ENCODE measurements around the gene MYEOV.

The MYEOV gene

DNA sequence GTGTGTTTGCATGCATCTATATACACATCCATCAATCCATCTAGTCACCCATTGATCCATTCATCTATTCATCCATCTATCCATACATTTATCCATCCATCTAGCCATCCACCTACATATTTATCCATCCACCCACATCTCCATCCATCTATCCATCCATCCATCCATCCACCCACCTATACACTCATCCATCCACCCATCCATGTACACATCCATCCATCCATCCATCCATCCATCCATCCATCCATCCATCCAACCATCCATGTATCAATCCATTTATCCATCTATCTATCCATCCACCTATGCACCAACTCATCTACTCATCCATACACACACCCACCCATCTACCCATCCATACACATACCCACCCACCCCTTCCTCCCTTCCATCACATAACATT lies 18.8 kb upstream of the MYEOV start:
- no peaks in the 10 kb centered on the region for H3K9me3 ChIP-seq (ENCODE audit: control insufficient read depth, low read length)
- H3K27ac ChIP-seq (ENCODE audit: insufficient read depth, low read length, poor library complexity, severe bottlenecking), result no peak overlapping the region

DNA sequence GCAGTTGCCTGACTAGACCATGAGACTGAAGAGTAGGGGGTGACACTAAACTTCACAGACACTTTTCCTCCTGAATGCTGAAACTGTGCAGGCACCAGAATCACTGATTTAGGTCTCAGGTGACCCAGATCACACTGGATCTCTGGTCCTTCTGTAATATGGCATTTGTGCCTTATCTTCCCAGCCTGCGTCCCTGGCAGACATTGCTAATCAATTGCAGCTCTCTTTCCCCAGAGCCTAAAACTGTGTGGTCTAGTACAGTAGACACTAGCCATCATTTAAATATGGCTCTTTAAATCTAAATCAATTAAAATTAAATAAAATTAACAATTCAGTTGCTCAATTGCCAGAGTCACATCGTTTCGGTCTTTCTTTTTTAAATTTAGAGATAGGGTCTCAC lies 17.8 kb upstream of the MYEOV start:
- H3K4me3 ChIP-seq (ENCODE audit: insufficient read depth, low read depth, low read length, poor library complexity, severe bottlenecking), result no peak overlapping the region
- no peaks in the 10 kb centered on the region for H3K4me1 ChIP-seq (ENCODE audit: control insufficient read depth, insufficient read depth, low read length, poor library complexity, severe bottlenecking)
- no peak overlapping the region for H3K27ac ChIP-seq (ENCODE audit: insufficient read depth, low read length, poor library complexity, severe bottlenecking)
- H3K9me3 ChIP-seq (ENCODE audit: control insufficient read depth, low read length), result no peaks in the 10 kb centered on the region
- H3K36me3 ChIP-seq (ENCODE audit: control insufficient read depth, insufficient read depth, low read length), result no peaks in the 10 kb centered on the region
- no peaks in the 10 kb centered on the region for H3K27me3 ChIP-seq (replicated peaks; ENCODE audit: control insufficient read depth, insufficient read depth, low read length, poor library complexity, severe bottlenecking)
- DNase-seq, result no peak

More for the DNA sequence above, 18.8 kb upstream of the MYEOV start:
- Histone ChIP-seq H3K27me3 (replicated peaks; ENCODE audit: control insufficient read depth, insufficient read depth, low read length, poor library complexity, severe bottlenecking) (no peaks in the 10 kb centered on the region), H3K4me3 (ENCODE audit: insufficient read depth, low read depth, low read length, poor library complexity, severe bottlenecking) (no peak overlapping the region), H3K36me3 (ENCODE audit: control insufficient read depth, insufficient read depth, low read length) (no peaks in the 10 kb centered on the region), H3K4me1 (ENCODE audit: control insufficient read depth, insufficient read depth, low read length, poor library complexity, severe bottlenecking) (no peaks in the 10 kb centered on the region)
- no peak for DNase-seq

DNA sequence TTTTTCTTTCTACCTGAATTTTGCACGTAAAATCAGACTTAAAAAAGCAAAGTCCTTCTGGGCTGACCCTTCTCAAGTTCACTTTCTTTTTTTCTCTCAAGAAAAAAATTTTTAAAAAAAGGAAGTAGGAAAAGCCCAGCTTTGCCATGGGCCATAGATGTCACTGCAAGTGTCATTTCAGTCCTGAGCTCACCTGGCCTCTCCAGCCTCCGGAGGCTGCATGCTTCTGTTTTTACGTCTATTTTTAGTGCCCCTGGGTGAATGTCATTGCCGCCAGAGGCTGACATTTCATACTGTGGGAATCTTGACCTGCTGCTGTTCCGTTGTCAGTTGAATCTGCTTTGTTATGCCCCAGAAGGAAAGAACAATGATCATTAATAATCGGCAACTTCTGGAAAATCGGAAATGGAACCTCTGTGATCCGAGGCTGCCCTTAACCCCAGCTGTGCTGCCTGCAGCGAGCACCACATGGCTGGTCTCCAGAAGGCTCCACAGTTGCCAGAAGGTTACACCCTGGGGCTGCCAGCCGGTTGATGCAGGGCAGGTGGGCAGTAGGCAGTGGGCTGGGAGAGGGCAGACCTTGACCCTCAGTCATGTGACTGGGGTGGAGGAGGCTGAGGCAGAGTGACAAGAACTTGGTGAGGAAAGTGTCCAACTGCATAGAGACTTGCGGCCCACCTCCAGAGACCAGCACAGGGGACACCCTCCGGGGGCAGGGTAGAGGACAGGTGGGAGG lies 16.7 kb upstream of the MYEOV start:
- Histone ChIP-seq H3K4me3 (ENCODE audit: insufficient read depth, low read depth, low read length, poor library complexity, severe bottlenecking) (no peak overlapping the region), H3K27me3 (replicated peaks; ENCODE audit: control insufficient read depth, insufficient read depth, low read length, poor library complexity, severe bottlenecking) (no peaks in the 10 kb centered on the region), H3K36me3 (ENCODE audit: control insufficient read depth, insufficient read depth, low read length) (no peaks in the 10 kb centered on the region), H3K27ac (ENCODE audit: insufficient read depth, low read length, poor library complexity, severe bottlenecking) (no peak overlapping the region), H3K9me3 (ENCODE audit: control insufficient read depth, low read length) (no peaks in the 10 kb centered on the region), H3K4me1 (ENCODE audit: control insufficient read depth, insufficient read depth, low read length, poor library complexity, severe bottlenecking) (no peaks in the 10 kb centered on the region)
- no peak for DNase-seq

DNA sequence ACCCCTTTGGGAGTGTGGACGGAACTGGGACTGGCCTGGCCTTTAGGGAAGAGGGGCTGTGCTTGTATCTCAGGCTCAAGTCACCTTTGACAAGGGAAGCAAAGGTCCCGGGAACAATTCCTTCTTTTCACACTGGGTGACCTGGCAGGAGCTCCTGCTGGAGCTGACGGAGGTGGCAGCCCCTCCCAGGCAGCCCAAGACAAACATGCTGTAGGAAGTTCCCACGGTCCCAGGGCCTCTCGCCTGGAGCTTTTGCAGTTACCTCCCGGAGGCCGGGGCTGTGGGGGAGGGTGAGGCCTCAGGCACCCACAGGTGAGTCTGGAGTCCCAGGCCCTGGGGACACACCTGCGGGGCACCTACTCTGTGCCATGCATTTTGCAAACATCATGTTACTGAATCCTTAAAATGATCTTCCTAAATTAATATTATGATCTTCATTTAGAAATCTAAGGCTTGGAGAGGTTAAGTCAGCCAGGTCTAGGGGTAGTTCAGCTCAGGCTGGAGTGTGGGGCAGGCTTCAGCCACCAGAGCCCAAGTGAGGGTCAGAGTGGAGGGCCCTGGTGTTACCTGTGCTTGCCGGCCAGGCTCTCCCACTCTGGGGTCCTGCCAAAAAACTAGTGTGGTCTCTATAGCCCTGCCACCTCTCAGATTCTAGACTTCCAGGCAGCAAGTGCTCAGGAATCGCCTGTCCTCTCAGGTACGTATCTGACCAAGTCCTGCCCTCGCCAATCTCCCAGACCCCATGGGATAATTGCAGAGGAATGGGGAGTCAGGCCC lies 15.7 kb upstream of the MYEOV start:
- Histone ChIP-seq H3K27me3 (replicated peaks; ENCODE audit: control insufficient read depth, insufficient read depth, low read length, poor library complexity, severe bottlenecking) (no peaks in the 10 kb centered on the region), H3K4me3 (ENCODE audit: insufficient read depth, low read depth, low read length, poor library complexity, severe bottlenecking) (no peak overlapping the region), H3K4me1 (ENCODE audit: control insufficient read depth, insufficient read depth, low read length, poor library complexity, severe bottlenecking) (no peaks in the 10 kb centered on the region), H3K9me3 (ENCODE audit: control insufficient read depth, low read length) (no peaks in the 10 kb centered on the region), H3K36me3 (ENCODE audit: control insufficient read depth, insufficient read depth, low read length) (no peaks in the 10 kb centered on the region), H3K27ac (ENCODE audit: insufficient read depth, low read length, poor library complexity, severe bottlenecking) (no peak overlapping the region)
- no peak for DNase-seq

DNA sequence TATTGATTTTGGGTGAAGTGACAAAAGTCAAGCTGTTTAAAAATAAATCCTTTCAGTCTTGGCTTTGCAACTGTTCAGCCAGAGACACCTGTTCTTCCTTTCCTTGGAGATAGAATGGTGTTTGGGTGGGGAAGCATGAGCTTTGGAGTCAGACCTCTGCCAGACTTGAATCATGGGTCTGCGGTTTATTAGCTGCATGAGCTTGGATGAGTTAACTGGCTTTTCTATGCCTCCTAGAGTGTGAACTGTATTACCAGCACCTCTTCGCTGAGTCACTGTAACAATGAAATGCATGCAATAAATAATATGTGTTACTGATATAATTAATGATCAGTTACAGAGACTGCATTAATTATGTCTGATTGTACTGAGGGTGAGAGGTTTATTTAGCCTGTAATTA lies 13.5 kb upstream of the MYEOV start:
- H3K27me3 ChIP-seq (replicated peaks; ENCODE audit: control insufficient read depth, insufficient read depth, low read length, poor library complexity, severe bottlenecking), result no peaks in the 10 kb centered on the region
- no peak overlapping the region for H3K27ac ChIP-seq (ENCODE audit: insufficient read depth, low read length, poor library complexity, severe bottlenecking)
- DNase-seq, result no peak
- H3K4me1 ChIP-seq (ENCODE audit: control insufficient read depth, insufficient read depth, low read length, poor library complexity, severe bottlenecking), result no peaks in the 10 kb centered on the region
- no peak overlapping the region for H3K4me3 ChIP-seq (ENCODE audit: insufficient read depth, low read depth, low read length, poor library complexity, severe bottlenecking)
- no peaks in the 10 kb centered on the region for H3K36me3 ChIP-seq (ENCODE audit: control insufficient read depth, insufficient read depth, low read length)
- H3K9me3 ChIP-seq (ENCODE audit: control insufficient read depth, low read length), result no peaks in the 10 kb centered on the region

DNA sequence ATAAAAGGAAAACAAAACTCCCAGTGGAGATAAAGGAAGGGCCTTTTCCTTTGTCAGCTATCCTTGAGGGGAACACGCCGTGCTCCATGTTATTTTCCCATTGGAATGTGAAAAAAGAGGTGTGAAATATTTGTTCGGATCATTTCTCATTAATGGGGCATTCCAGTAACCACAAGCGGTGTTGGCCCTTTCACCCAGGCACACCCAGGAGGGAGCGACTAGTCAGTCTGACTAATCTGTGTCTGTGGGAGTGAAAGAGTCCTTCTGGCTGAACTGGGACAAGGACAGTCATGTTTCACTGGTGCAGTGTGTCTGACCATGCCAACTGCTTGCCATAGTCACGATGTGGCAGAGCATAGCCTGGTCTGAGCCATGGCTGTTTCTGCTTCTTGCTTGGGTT lies 13.0 kb upstream of the MYEOV start:
- no peak for DNase-seq
- no peaks in the 10 kb centered on the region for H3K9me3 ChIP-seq (ENCODE audit: control insufficient read depth, low read length)
- H3K27me3 ChIP-seq (replicated peaks; ENCODE audit: control insufficient read depth, insufficient read depth, low read length, poor library complexity, severe bottlenecking), result no peaks in the 10 kb centered on the region
- H3K4me3 ChIP-seq (ENCODE audit: insufficient read depth, low read depth, low read length, poor library complexity, severe bottlenecking), result no peak overlapping the region
- H3K27ac ChIP-seq (ENCODE audit: insufficient read depth, low read length, poor library complexity, severe bottlenecking), result no peak overlapping the region
- H3K4me1 ChIP-seq (ENCODE audit: control insufficient read depth, insufficient read depth, low read length, poor library complexity, severe bottlenecking), result no peaks in the 10 kb centered on the region
- H3K36me3 ChIP-seq (ENCODE audit: control insufficient read depth, insufficient read depth, low read length), result no peaks in the 10 kb centered on the region

DNA sequence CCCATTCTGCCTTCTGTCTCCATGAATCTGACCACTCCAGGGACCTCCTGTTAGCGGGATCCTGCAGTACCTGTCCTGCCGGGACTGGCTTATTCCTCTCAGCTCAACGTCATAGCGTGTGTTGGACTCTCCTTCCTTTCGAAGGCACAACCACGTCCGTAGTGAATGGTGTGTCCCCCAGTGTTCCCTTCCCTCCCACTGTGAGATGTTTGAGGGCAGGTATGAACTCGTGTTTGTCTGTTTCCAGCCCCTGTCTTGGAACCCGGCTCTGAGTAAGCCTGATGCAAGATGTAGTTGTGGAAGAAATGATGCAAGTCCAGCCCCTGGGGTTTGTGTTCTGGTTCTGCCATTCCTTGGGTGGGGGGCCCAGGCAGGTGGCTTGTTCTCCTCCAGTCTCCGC lies 10.5 kb upstream of the MYEOV start:
- no peak for DNase-seq

DNA sequence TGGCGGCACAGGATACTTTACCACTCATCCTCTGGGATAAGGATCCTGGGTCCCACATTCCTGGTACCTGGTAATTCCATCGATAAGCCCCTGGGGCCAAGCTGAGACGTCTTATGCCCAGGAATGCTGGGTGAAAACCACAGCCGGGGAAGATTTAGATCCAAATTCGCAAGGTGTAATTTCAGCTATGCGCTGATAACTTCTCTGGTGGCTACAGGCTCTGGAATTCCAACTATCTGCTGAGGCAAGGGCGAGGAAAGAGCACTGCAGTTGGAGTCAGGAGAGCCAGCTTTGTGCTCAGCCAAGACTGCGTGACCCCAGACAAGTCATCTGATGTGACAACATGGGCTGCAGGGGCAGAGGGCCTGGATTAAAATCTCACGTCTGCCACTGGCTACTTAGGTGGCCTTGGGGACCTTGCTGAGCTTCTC lies 9.9 kb upstream of the MYEOV start:
- H3K4me3 ChIP-seq (ENCODE audit: insufficient read depth, low read depth, low read length, poor library complexity, severe bottlenecking), result no peak overlapping the region
- no peaks in the 10 kb centered on the region for H3K36me3 ChIP-seq (ENCODE audit: control insufficient read depth, insufficient read depth, low read length)
- H3K9me3 ChIP-seq (ENCODE audit: control insufficient read depth, low read length), result no peaks in the 10 kb centered on the region
- no peaks in the 10 kb centered on the region for H3K4me1 ChIP-seq (ENCODE audit: control insufficient read depth, insufficient read depth, low read length, poor library complexity, severe bottlenecking)
- no peak overlapping the region for H3K27ac ChIP-seq (ENCODE audit: insufficient read depth, low read length, poor library complexity, severe bottlenecking)
- no peak for DNase-seq
- H3K27me3 ChIP-seq (replicated peaks; ENCODE audit: control insufficient read depth, insufficient read depth, low read length, poor library complexity, severe bottlenecking), result no peaks in the 10 kb centered on the region

More for the DNA sequence above, 10.5 kb upstream of the MYEOV start:
- Histone ChIP-seq H3K9me3 (ENCODE audit: control insufficient read depth, low read length) (no peaks in the 10 kb centered on the region), H3K4me3 (ENCODE audit: insufficient read depth, low read depth, low read length, poor library complexity, severe bottlenecking) (no peak overlapping the region), H3K36me3 (ENCODE audit: control insufficient read depth, insufficient read depth, low read length) (no peaks in the 10 kb centered on the region), H3K4me1 (ENCODE audit: control insufficient read depth, insufficient read depth, low read length, poor library complexity, severe bottlenecking) (no peaks in the 10 kb centered on the region), H3K27ac (ENCODE audit: insufficient read depth, low read length, poor library complexity, severe bottlenecking) (no peak overlapping the region), H3K27me3 (replicated peaks; ENCODE audit: control insufficient read depth, insufficient read depth, low read length, poor library complexity, severe bottlenecking) (no peaks in the 10 kb centered on the region)

DNA sequence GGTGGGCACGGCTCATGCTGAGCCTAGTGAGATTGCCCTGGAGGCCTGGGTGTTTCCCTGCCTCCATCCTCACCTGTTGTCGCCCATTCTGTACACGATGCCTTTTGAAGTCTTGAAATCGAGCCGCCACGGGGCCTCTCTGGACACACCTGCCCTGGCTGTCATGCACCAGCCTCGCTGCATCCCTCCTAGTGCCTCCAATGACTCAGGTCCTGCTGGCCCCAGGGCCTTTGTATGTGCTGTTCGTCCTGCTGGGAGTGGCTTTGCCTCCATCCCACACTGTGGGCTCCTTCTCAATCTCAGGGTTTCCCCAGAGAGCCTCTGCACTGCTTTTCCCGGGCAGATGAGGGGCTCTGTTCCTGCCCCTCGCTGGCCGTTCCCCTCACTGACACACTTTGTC lies 8.9 kb upstream of the MYEOV start:
- H3K27me3 ChIP-seq (replicated peaks; ENCODE audit: control insufficient read depth, insufficient read depth, low read length, poor library complexity, severe bottlenecking), result no peaks in the 10 kb centered on the region

DNA sequence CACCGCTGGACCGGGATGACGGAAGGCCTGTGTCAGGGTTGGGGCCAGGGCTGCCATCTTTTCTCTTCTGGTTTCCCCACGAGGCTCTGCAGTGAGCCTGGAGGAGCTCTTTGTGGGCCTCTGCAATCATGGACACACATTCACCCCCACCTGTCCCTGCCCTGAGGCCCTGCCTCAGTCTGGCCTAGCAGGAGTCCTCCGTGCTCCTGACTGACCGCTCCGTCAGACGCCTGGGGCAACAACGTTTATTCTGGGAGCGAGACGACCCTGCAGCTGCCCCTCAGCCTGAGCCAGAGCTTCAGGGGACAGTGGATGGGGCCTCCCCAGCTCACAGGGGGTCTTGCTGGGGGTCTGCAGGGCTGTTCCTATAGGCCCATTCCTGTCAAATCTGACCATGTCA lies 8.2 kb upstream of the MYEOV start:
- no peak overlapping the region for H3K4me3 ChIP-seq (ENCODE audit: insufficient read depth, low read depth, low read length, poor library complexity, severe bottlenecking)
- no peaks in the 10 kb centered on the region for H3K4me1 ChIP-seq (ENCODE audit: control insufficient read depth, insufficient read depth, low read length, poor library complexity, severe bottlenecking)
- no peaks in the 10 kb centered on the region for H3K9me3 ChIP-seq (ENCODE audit: control insufficient read depth, low read length)
- H3K36me3 ChIP-seq (ENCODE audit: control insufficient read depth, insufficient read depth, low read length), result no peaks in the 10 kb centered on the region
- H3K27ac ChIP-seq (ENCODE audit: insufficient read depth, low read length, poor library complexity, severe bottlenecking), result no peak overlapping the region
- H3K27me3 ChIP-seq (replicated peaks; ENCODE audit: control insufficient read depth, insufficient read depth, low read length, poor library complexity, severe bottlenecking), result no peaks in the 10 kb centered on the region
- DNase-seq, result no peak

More for the DNA sequence above, 8.9 kb upstream of the MYEOV start:
- H3K9me3 ChIP-seq (ENCODE audit: control insufficient read depth, low read length), result no peaks in the 10 kb centered on the region
- no peaks in the 10 kb centered on the region for H3K4me1 ChIP-seq (ENCODE audit: control insufficient read depth, insufficient read depth, low read length, poor library complexity, severe bottlenecking)
- no peaks in the 10 kb centered on the region for H3K36me3 ChIP-seq (ENCODE audit: control insufficient read depth, insufficient read depth, low read length)
- H3K4me3 ChIP-seq (ENCODE audit: insufficient read depth, low read depth, low read length, poor library complexity, severe bottlenecking), result no peak overlapping the region
- DNase-seq, result no peak
- no peak overlapping the region for H3K27ac ChIP-seq (ENCODE audit: insufficient read depth, low read length, poor library complexity, severe bottlenecking)

Data from effector memory CD4-positive, alpha-beta T cell (primary cell).